ENCODE results near the gene MSN.
A peak's percentile ranks its signal among the peaks of the same experiment; 100 is the strongest.
"Not testable (repeated sequence)": the region's sequence is repeated elsewhere in the genome, so short reads cannot be mapped to it uniquely, and the experiment has no call there.

Gene MSN

GRCh38 chrX:65637335-65637734 lies 30.1 kb upstream of the MSN start:
- no peak overlapping the region for H3K4me3 ChIP-seq (ENCODE audit: low read depth, low read length)
- no peak for TF ChIP-seq CTCF (IDR thresholded peaks at IDR 0.05; ENCODE audit: control insufficient read depth, extremely low read depth, insufficient read depth)
- no peak for DNase-seq (ENCODE audit: low read depth)

DNA sequence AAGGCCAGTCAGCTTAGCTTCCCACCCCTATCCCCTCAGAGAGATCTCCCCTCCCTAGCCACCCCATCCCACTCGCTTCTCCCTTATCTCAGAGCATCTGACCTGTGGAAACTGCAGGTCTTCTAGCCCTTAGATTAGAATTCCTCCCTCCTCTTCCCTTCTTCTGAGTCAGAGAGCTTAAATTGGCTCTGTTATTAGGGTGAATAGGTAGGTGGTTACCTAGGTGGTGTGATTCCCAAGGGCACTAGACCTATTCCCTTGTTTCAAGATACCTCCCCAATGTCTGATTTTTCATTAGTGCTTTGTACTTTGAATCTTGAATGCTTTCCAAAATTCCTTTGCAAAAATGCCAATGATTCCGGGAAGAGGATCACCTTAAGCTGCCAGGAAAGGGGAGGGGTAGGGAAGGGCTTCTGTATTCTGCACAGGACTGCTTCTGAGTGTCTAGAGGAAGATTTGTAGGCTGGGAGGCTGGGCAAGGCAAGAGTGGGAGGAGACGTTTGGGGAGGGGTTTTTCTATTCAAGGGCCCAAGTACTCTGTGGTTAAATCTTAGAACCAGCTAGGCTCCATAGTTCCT lies 24.5 kb upstream of the MSN start:
- no peak for DNase-seq (ENCODE audit: low read depth)
- no peak overlapping the region for H3K4me3 ChIP-seq (ENCODE audit: low read depth, low read length)
- TF ChIP-seq CTCF (IDR thresholded peaks at IDR 0.05; ENCODE audit: control insufficient read depth, extremely low read depth, insufficient read depth): no peak

- no peak overlapping the region for H3K4me3 ChIP-seq (ENCODE audit: low read depth, low read length)
- no peak for DNase-seq (ENCODE audit: low read depth)
- TF ChIP-seq CTCF (IDR thresholded peaks at IDR 0.05; ENCODE audit: control insufficient read depth, extremely low read depth, insufficient read depth): no peak
Observed at GRCh38 chrX:65643531-65644052, 23.9 kb upstream of the MSN start.

- no peak overlapping the region for H3K4me3 ChIP-seq (ENCODE audit: low read depth, low read length)
- no peak for TF ChIP-seq CTCF (IDR thresholded peaks at IDR 0.05; ENCODE audit: control insufficient read depth, extremely low read depth, insufficient read depth)
- DNase-seq (ENCODE audit: low read depth): peak; percentile 33
Observed at GRCh38 chrX:65644621-65645289, 22.7 kb upstream of the MSN start.

DNA sequence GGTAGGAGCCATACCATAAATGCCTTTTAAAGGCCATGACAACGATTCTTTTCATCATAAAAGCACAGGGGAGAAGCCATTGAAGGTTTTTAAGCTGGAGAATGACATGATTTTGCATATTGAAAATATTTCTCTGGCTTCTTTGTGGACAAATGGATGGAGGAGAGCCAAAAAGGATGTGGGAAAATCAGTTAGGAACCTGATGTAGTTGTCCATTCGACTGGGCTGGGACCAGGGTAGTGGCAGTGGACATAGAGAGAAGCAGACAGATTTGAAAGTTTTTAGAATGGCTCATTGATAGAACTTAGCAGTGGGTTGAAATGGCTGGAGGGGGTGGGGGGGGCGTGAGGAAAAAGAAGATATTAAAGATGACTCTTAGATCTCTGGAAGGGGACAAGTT lies 19.7 kb upstream of the MSN start:
- DNase-seq (ENCODE audit: low read depth): no peak
- no peak overlapping the region for H3K4me3 ChIP-seq (ENCODE audit: low read depth, low read length)
- TF ChIP-seq CTCF (IDR thresholded peaks at IDR 0.05; ENCODE audit: control insufficient read depth, extremely low read depth, insufficient read depth): no peak

GRCh38 chrX:65652098-65652497 lies 15.4 kb upstream of the MSN start:
- DNase-seq (ENCODE audit: low read depth): no peak
- no peak overlapping the region for H3K4me3 ChIP-seq (ENCODE audit: low read depth, low read length)
- no peak for TF ChIP-seq CTCF (IDR thresholded peaks at IDR 0.05; ENCODE audit: control insufficient read depth, extremely low read depth, insufficient read depth)

GRCh38 chrX:65657009-65657441 lies 10.4 kb upstream of the MSN start:
- not testable (repeated sequence) for H3K4me3 ChIP-seq (ENCODE audit: low read depth, low read length); DNase-seq (ENCODE audit: low read depth)

Data from LNCaP clone FGC (cell line).